HS-5 (cell line): ENCODE data around the gene GUF1.
A peak's percentile ranks its signal among the peaks of the same experiment; 100 is the strongest.
"Not testable (repeated sequence)": the region's sequence is repeated elsewhere in the genome, so short reads cannot be mapped to it uniquely, and the experiment has no call there.

Source experiments
- DNase-seq: peaks from one replicate; pipeline ENCODE4 v3.0.0-alpha.2; 2012; ENCODE audit warnings: low read depth

The GUF1 gene

DNA sequence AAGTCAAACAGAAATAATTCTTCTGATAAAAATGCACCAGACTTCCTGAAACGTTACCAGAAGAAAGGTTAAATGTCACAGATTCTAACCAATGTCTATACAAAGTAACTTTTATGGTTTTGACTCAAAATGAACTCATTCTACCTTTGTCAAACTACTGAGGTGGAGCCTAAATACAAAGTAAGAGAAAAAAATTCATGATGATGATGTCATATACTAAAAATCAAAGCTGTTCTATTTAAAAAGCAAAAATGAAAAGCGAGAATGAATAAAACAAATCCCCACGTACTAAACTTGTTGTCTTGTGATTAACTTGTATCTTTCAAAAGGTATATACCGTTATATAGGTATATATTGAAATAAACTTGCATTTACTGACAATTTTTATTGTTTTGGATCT is 26.5 kb downstream of the GUF1 start:
- DNase-seq: no peak

DNA sequence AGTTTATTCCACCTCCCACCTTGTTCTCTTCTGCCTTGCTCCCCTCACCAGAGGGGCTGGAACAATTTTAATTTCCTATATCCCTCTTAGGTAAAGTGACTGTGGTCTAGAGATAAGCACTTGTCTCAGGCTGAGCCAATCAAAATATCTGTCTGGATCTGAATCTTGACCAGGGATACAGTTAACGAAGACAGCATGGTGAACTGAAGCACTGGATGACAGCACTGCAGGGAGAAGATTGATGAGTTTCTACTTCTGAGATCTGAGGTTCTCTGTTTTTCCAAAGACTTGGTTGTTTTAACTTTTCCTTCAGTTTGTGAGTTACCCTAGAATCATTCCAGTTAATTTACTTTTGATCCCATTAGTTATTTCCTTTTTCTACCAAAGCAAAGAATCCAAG is 34.9 kb downstream of the GUF1 start:
- no peak for DNase-seq

DNA sequence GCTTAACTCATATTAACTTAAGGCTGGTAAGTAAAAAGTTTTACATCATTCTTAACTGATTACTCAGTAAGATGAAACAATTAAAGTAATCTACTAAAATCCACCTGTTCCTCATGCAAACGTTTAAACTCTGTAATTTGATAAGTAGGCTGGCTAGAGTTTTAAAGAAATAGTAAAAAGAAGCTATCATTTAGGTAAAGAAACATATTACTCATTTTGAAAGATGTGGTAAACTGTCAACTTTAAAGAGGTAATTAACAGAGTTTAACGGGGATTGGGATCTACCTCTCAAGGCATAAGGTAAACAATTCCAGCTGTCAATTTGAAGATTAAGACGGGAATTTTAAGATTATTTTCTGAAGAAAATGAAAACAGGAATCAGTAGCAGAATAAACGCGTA is 38.4 kb downstream of the GUF1 start:
- no peak for DNase-seq

DNA sequence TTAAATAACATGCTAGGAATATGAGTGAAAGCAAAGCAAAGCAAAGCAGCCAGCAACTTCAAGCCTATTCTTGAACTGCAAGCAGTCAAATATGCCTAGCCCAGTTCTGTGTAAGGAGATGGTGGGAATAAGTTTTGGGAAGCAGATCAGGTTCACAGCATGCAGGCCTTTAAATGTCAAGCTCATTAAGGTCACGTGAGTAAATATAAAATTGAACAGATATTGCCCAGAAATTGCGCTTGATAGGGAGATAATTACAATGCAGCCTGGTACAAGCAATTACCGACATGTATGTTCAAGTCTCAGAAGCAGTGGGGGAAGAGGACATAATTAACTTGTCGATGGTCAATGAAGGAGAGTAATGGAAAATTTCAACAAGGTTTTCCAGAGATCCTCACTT is 42.2 kb downstream of the GUF1 start:
- DNase-seq: no peak

DNA sequence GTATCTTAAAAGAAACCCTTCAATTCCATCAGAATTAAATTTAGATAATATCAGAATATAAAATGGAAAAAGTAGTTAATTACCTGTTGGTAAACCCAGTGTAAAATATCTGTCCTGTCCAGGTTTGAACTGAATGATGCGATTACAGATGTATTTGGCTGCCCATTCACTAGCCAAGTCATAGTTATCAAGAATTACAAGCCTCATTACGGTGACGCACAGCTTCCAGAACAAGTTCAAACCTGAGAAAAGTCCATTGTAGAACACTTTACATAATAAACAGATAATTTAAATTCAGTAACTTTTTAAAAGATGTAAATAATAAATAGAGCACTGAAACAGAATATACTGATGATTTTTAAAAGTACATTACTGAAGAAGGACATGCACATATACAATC is 43.8 kb downstream of the GUF1 start:
- no peak for DNase-seq

DNA sequence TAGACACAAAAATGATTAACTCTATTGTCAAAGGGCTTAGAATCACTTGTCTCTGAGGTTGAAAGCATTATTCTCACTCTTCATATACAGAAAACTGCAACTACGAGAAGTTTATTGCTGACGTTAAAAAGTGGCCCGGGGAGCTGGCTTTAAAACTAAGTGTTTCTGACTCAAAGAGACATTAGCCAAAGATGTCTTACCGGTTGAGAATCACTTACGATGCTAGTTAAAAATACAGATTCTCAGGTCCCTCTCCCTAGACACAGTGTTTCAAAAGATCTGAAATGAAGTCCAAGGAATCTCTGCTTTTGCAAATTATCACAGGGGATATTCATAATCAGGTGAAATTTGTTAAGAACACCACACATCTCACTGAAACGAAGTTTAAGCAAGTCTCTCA is 46.9 kb downstream of the GUF1 start:
- no peak for DNase-seq

DNA sequence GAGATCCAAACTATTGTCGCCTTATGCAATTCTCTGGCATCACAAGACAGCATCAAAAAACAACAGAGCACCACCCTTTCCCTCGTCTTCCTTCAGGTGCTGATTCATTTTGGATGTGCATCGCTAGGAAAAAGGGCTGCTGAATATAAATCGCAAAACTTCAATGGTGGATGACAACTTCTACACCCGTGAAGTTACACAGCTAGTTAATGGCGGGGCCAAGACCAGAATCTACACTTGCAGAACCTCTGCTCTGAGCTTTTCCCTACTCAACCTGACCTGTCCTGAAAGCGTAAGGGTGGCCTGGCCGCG is 47.5 kb downstream of the GUF1 start:
- DNase-seq: peak; percentile 10

DNA sequence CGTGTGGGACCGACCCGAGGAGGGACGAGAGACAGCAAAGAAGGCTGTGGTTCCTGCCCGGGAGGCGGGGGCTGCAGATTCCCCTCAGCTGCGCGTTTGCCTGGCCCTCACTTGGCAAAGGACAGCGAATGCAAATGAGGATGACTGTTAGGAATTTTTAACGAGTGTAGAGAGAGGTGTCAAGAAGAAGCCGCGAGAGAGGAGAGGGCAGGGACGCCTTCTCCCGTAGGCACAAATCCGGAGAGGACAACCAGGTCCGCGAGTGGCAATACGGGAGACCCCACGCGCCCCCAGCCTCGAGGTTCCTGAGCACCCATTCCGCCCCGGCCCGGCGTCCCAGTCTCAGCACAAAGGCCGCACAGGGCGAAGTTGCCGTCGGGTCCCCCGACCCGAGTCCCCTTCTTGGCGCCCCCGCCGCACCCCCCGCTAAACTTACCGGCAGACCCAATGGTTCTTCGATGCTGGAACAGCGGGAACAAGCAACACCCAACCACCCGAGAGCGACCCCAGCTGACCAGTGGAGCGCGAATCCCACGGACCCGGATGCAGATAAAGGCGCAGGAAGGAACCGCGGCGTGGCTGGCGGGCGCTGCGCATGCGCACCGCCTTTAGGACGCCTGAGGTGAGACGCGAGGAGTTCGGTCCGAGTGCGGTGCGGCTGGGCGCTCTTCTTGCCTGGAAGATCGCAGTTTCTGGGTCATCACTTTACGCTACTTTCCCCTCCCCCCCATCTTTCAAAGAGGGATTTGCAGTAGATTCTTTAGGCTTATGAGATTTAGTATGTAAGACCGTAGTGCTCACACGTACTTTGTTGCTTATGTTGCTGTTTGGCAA is 48.0 kb downstream of the GUF1 start, which contains the start of gene GNPDA2:
GNPDA2 (minus strand) TSS at position 519 of the 834 bp plus-strand sequence. CDS start 4,349 bp downstream, outside the sequence.
- peak; percentile 60 for DNase-seq

DNA sequence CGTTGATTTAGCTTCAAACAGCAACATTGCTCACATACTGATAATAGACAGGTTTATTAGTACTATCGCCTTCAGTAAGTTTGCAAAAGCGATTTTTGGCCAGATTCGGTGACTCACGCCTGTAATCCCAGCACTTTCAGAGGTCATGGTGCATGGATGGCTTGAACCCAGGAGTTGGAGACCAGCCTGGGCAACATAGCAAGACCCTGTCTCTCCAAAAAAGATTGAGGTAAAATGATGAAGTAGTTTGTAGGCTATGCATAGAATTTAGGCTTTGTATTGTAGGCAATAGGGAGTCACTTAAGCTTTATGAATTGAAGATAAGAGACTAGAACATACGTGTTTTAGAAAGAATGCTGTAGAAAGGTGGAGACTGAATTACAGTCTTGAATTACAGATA is 49.3 kb downstream of the GUF1 start:
- DNase-seq: no peak

DNA sequence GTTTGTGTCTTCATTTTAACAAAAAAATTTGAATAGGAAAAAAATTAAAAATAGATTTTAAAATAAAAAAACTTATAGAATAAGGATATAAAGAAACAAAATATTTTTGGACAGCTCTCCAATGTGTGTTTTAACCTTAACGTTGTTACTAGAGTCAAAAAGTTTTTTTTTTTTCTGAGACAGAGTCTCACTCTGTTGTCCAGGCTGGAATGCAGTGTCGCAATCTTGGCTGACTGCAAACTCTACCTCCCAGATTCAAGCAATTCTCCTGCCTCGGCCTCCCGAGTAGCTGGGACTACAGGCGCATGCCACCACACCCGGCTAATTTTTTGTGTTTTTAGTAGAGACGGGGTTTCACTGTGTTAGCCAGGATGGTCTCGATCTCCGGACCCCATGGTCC is 50.5 kb downstream of the GUF1 start:
- DNase-seq: not testable (repeated sequence)

DNA sequence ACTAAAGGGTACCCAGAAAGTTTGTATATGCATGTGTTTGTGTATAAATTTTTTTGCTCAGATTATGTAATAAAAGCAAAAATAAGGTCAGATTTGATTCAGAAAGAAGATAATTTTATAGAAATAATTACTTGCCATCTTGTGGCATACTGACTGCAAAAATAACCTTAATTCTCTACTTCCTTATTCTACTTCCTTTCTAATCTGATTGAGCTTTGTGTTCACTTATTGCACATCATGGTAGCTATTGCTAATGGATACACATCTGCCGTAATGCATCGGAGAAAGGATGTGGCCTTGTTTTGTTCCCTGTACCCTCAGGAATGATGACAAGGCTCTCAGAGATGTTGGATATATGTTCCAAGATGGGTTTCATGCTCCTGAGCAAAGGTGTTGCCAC is 58.7 kb downstream of the GUF1 start:
- no peak for DNase-seq

DNA sequence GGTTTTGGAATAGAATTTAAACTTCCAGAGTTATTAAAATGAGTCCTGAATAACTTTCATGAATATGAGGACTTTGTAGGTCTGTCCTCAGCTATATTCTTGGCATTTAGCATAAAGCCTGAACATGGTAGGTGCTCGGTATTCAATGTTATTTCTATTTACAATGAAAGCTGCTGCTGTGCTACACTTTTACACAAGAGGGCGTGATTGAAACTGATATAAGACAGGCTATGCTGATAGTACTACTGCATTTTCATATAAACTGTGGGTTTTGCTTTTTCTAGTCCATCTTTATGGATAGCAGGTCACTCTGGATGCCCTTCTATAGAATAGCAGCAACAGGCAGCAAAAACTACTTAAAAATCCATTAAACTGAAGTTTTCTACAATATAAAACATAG is 60.4 kb downstream of the GUF1 start:
- DNase-seq: no peak

DNA sequence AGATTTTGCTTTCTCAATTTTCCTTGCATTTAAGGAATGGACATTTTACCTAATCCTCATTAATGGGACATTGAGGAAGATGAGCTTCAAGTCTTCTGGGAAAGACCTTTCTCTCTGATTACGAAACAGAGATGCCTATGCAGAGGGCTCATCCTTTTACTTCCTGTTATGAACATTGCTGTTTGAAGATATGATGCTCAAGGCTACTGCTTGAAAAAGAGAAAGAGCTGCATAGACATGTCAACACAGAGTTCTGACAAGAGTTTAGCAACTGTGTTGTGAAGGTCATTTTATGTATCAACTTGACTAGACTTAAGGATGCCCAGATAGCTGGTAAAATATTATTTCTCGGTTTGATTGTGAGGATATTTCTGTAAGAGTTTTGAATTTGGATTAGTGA is 62.0 kb downstream of the GUF1 start:
- DNase-seq: no peak
